HUES64 (cell line): Measurements from ENCODE around the gene FCHSD2.

ENCODE experiments used
- H3K27ac ChIP-seq: 2 replicates; pipeline ENCODE4 v1.7.0; 2013; ENCODE audit warnings: low read depth, low read length, inconsistent platforms
- H3K27me3 ChIP-seq: 2 replicates; pipeline ENCODE4 v1.6.1; 2013; ENCODE audit warnings: mild to moderate bottlenecking, low read length; ENCODE audit not compliant: insufficient read depth
- H3K36me3 ChIP-seq: 2 replicates; pipeline ENCODE4 v1.6.1; 2013; ENCODE audit warnings: mild to moderate bottlenecking, low read length; ENCODE audit not compliant: insufficient read depth
- H3K4me1 ChIP-seq: 2 replicates; pipeline ENCODE4 v1.6.1; 2013; ENCODE audit warnings: mild to moderate bottlenecking, low read length, moderate library complexity; ENCODE audit not compliant: insufficient read depth
- H3K4me3 ChIP-seq: 2 replicates; pipeline ENCODE4 v1.5.1; 2013; ENCODE audit warnings: mild to moderate bottlenecking, low read length, moderate library complexity
- H3K9ac ChIP-seq: 2 replicates; pipeline ENCODE4 v1.6.1; 2013; ENCODE audit warnings: mild to moderate bottlenecking, low read depth, low read length
- H3K9me3 ChIP-seq: 2 replicates; pipeline ENCODE4 v1.6.1; 2013; ENCODE audit warnings: low read depth, low read length; ENCODE audit not compliant: insufficient read depth
- WGBS: fragments of 150-250, 120-280 bp; methylation state at CpG from one replicate; pipeline ENCODE4 v1.1.7; 2013; ENCODE audit warnings: missing lambda C conversion rate; 5-methylcytosine and 5-hydroxymethylcytosine counted together

The FCHSD2 gene

DNA sequence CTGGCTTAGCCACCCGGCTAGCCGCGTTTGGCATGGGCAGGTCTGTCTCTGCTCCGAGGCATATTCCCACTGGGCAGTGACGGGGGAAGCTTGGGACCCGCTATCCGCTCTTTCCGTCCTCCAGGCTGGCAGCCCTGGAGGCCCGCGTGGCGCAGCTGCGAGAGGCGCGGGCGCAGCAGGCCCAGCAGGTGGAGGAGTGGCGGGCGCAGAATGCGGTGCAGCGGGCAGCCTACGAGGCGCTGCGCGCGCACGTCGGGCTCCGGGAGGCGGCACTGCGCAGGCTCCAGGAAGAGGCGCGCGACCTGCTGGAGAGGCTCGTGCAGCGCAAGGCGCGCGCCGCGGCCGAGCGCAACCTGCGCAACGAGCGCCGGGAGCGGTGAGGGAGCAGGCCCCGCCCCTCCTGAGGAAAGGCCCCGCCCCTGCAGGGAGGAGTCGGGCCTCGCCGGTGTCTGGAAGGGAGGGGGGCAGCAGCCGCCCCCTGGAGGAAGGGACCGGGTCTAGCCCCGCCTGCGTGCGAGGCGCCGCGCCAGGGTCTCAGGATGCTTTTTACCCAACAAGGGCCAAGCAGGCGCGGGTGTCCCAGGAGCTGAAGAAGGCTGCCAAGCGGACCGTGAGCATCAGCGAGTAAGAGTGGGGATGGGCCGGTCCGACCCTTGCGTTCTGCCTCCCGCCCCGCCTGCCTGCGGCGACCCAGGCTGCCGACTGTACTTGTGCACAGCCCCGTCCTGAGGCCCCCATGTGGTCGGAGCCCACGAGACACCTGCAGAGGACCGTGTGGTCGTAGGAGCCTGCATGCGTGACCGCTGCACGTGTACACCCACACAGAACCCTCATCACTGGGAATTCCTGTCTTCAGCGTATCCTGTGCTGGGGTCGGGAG is 320.0 kb downstream of the FCHSD2 start:
- H3K27ac ChIP-seq = no peak overlapping the region
- no peaks in the 10 kb centered on the region for H3K9me3 ChIP-seq
- H3K36me3 ChIP-seq = peaks cover 7% of the 10 kb centered on the region; the same call in 1 of the 2 replicates
- H3K4me3 ChIP-seq = peak overlapping the region; percentile 67
- peaks cover 14% of the 10 kb centered on the region for H3K27me3 ChIP-seq
- 2% methylated on average over 82 of the region's 82 CpGs for WGBS
- no peaks in the 10 kb centered on the region for H3K4me1 ChIP-seq
- H3K9ac ChIP-seq = peak overlapping the region; percentile 64

DNA sequence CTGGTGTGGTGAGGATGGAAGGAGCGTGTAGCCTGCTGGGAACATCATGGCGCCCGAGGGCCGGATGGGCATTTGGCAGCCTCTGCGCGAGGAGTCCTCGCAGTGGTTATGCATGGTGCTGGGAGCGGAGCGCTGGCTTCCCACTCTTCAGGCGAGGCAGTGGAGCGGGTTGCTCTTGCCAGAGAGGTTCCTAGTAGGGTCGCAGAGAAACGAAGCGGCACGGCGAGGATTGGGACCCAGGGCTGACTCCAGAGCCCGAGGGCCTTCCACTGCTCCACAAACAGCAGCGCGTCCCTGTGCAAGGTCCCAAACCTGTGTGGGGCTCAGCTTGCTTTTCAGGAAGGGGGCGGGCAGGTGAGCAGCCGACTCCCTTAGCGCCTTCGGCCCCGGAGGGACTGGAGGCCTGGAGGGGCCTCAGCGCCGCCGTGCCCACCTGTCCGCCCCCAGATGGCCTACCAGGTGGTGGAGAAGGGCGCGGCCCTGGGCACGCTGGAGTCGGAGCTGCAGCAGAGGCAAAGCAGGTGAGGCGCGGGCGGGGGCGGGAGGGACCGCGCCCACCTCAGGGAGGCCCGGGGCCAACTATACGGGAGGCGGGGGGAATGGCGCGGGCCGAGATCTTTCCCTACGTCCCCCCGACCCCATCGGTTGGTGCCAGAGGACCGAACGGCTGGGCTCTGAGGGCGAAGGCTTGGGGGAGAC is 320.7 kb downstream of the FCHSD2 start:
- H3K4me1 ChIP-seq = no peaks in the 10 kb centered on the region
- peak overlapping the region; percentile 67 for H3K4me3 ChIP-seq
- peak overlapping the region; percentile 64 for H3K9ac ChIP-seq
- 36% methylated on average over 50 of the region's 50 CpGs for WGBS
- H3K27ac ChIP-seq = no peak overlapping the region
- peaks cover 14% of the 10 kb centered on the region for H3K27me3 ChIP-seq
- H3K9me3 ChIP-seq = no peaks in the 10 kb centered on the region
- peaks cover 7% of the 10 kb centered on the region; the same call in 1 of the 2 replicates for H3K36me3 ChIP-seq

DNA sequence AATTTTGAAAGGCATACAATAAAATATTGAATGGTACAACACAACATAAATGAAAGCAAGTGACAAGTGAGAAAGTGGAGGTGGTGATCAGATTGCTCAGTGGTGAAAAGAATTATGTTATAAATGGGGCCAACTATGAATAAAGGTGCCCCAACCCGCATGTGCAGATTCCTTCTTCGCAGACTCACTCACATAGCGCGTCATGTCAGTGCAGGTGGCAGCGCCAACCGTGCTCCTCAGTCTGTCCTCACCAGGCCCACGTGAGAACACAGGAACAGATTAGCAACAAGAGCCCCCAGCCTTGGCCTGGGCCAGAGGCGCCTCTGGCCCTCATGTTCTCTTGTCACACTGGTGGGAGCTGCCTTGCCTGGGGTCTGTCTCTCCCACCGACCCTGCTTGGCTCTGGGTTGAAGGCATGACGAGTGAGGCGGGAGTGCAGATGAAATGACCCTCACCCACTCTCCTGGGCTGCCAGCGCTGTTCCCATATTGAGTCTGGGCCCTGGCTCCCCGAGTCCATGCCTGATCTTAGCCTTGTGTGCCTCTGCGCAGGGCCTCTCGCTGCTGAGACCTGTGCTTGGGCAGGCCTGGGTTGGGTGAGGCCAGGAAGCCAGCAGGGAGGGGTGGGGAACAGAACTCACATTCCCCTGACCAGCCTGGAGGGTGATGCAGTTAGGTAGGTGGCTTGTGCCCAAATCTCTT is 321.5 kb downstream of the FCHSD2 start:
- Histone ChIP-seq H3K27ac (no peak overlapping the region), H3K4me1 (peaks cover under 1% of the 10 kb centered on the region; the same call in 1 of the 2 replicates), H3K36me3 (peaks cover 7% of the 10 kb centered on the region; the same call in 1 of the 2 replicates), H3K4me3 (no peak overlapping the region), H3K9ac (no peak overlapping the region; the same call in 1 of the 2 replicates), H3K9me3 (no peaks in the 10 kb centered on the region), H3K27me3 (peaks cover 14% of the 10 kb centered on the region)
- 98% methylated on average over 15 of the region's 15 CpGs for WGBS

DNA sequence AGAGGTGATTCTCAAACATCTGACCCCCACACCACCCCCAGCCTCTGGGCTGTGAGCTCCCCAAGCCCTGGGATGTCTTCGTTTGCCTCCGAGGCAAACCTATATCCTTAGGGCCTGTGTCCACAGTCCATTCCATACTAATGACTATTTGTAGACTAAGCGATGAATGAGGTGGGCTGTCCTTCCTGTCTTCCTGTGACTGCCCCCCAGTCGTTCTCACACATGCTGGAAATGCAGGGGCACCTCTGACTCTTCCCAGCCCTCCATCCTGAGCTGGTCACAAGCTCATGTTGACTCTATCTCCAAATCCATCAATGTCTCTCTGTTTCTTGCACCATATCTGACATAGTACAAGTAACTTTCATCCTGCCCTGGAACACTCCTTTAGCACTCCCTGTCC is 323.1 kb downstream of the FCHSD2 start:
- Histone ChIP-seq H3K4me1 (peaks cover 6% of the 10 kb centered on the region), H3K27ac (no peak overlapping the region), H3K9me3 (no peaks in the 10 kb centered on the region), H3K27me3 (peaks cover 14% of the 10 kb centered on the region), H3K9ac (no peak overlapping the region), H3K36me3 (peaks cover 7% of the 10 kb centered on the region; the same call in 1 of the 2 replicates), H3K4me3 (no peak overlapping the region)
- WGBS = 85% methylated on average over 4 of the region's 4 CpGs

DNA sequence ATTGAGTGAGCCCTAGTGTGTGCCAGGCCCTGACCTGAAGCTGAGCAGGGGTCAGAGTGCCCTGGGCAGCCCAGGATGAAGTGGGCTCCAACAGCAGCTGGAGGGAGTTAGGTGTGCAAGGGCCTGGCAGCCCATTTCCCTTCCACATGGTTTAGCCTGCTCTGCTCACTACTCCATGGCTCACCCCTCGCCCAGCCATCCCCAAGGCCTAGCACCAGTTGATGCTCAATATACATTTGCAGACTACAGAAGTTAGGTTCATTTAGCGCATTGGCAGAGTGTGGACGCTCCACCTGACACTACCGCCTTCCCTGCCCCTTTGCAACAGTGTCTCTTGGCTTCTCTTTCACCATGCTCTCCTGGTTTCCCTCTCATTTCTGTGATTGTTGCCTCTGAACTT is 324.2 kb downstream of the FCHSD2 start:
- WGBS = 96% methylated on average over 4 of the region's 4 CpGs

DNA sequence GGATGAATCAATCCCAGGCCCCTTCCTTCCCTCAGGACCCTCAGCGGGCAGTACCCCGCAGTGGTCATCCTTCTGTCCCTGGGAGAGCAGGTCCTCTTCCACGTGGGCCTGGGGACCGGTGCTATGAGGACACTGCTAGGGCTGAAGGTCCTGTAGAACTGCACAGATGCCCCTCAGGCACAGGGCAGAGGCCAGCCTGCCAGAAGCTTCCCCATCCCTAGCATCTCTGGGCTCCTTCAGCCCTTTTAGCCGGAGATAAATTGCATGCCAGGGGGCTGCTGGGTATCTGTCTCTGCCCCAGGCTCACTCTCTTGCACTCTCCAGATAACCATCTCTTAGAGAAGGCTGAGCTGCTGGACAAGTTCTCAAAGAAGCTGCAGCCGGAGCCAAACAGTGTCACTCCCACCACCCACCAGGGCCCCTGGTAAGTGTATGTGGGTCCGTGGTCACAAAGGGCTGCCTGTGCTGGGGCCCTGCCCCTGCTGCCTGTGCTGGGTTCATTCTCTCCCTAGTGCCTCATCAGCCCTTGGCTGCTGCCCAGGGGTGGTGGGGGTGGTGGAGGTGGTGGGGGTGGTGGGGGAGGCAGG is 325.6 kb downstream of the FCHSD2 start:
- peaks cover 13% of the 10 kb centered on the region for H3K4me1 ChIP-seq

More for the DNA sequence above, 324.2 kb downstream of the FCHSD2 start:
- Histone ChIP-seq H3K9me3 (no peaks in the 10 kb centered on the region), H3K27me3 (peaks cover 17% of the 10 kb centered on the region), H3K4me3 (no peak overlapping the region), H3K36me3 (peaks cover 7% of the 10 kb centered on the region; the same call in 1 of the 2 replicates), H3K27ac (no peak overlapping the region), H3K4me1 (peaks cover 6% of the 10 kb centered on the region), H3K9ac (no peak overlapping the region)

DNA sequence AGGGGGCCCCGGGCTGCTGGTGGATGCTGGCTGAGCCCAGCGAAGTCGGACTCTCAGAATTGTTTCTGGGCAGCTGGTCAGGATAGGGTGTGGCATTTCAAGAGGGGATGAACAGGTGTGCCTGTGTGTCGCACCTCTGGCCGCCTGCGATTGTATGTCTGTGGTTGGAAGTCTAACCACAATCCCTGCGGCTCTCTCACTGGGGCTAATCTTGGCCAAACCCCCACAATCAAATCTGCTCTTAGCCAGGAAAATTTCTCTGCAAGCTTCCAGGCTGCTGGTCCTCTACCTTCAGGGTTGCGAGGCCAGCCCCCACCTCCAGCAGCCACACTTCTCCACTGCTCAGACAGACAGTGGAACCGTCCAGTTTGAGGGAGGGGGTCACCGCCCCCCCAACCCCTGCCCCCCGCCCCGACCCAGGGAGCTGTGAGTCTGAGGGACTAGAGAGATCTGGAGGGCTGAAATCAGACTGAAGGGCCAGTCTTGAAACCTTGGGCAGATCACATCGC is 327.0 kb downstream of the FCHSD2 start:
- Histone ChIP-seq H3K9me3 (no peaks in the 10 kb centered on the region), H3K4me1 (peaks cover 13% of the 10 kb centered on the region), H3K36me3 (peaks cover 5% of the 10 kb centered on the region; the same call in 1 of the 2 replicates), H3K27ac (peak overlapping the region; percentile 91; the same call in 1 of the 2 replicates), H3K4me3 (peak overlapping the region; percentile 81), H3K27me3 (peaks cover 4% of the 10 kb centered on the region; the same call in 1 of the 2 replicates), H3K9ac (peak overlapping the region; percentile 96)
- 54% methylated on average over 13 of the region's 13 CpGs for WGBS

More for the DNA sequence above, 325.6 kb downstream of the FCHSD2 start:
- no peak overlapping the region for H3K9ac ChIP-seq
- WGBS = 90% methylated on average over 5 of the region's 7 CpGs
- H3K4me3 ChIP-seq = no peak overlapping the region
- peaks cover 7% of the 10 kb centered on the region; the same call in 1 of the 2 replicates for H3K36me3 ChIP-seq
- no peaks in the 10 kb centered on the region for H3K9me3 ChIP-seq
- H3K27ac ChIP-seq = no peak overlapping the region
- H3K27me3 ChIP-seq = peaks cover 13% of the 10 kb centered on the region

DNA sequence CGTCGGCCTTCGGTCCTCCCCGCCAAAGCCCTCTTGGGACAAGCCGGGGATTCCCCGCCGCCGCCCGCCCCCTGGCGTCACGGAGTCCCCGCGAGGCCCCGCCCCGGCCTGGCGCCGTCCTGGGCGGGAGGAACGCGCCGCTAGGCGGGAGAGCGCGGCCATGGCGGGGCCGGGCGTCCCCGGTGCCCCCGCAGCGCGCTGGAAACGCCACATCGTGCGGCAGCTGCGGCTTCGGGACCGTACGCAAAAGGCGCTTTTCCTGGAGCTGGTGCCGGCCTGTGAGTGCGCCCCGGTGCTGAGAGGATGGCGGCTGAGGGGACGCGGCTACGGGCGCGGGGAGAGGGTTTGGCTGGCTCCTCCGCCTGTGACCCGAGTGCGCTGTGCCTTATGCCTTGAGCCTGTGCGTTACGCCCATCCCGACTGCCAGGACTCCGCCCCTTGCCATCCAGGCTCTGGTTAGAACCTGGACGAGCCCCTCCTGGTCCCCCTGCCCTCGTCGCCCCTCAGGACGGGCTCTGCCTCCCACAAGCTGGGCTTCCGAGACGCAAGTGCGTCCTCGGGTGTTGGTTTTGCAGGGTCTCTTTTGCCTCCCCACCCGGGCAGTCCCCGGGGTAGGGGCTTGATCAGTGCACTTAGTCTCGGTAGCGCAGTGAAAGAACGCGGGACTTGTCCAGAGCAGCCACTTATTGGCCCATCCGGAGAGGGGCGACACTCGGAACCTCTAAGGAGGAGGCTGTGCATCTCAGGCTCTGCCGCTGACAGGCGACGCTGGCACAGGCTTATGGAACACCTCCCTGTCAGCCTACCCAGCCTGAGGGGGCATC is 327.6 kb downstream of the FCHSD2 start, which contains the start of gene ATG16L2:
TSS of gene ATG16L2 (plus strand) at position 126 of the 824 bp plus-strand sequence. CDS start at position 161, 35 bp downstream.
- under 1% methylated on average over 75 of the region's 75 CpGs for WGBS
- Histone ChIP-seq H3K4me3 (peak within 1 kb of the TSS; percentile 81), H3K4me1 (peaks cover 13% of the 10 kb centered on the region), H3K27me3 (peaks cover 4% of the 10 kb centered on the region; the same call in 1 of the 2 replicates), H3K9ac (peak within 1 kb of the TSS; percentile 96), H3K36me3 (0 out of 2 replicates have a peak, but pooled peaks cover 5% of the 10 kb centered on the region), H3K9me3 (no peaks in the 10 kb centered on the region), H3K27ac (peak within 1 kb of the TSS; percentile 91)

DNA sequence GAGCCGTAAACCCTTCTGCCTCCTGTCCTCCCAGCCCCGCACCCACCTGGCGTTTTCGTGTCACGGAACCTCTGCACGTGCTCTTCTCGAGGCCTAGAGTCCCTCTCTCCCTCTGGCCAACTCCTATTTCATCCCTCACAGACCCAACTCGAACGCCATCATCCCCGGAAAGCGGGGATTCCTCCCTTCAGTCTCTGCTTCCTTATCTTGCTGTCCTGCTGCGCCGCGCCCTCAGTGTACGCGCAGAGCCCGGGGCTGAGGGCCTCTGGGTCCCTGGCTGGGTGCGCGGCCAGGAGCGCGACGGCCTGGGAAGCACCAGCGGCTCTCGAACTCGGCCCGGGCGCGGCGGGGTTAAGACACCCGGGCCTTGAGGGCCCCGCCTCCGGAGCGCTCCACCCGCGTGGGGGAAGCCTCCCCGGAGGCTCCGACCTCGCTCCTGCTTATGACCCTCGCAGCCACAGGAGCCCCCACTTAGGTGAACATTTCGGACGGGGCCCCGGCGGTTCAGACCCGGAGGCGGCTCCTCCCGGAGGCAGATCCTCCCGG is 328.3 kb downstream of the FCHSD2 start:
- peak overlapping the region; percentile 81 for H3K4me3 ChIP-seq

More for the DNA sequence above, 328.3 kb downstream of the FCHSD2 start:
- peak overlapping the region; percentile 96 for H3K9ac ChIP-seq
- H3K27ac ChIP-seq = peak overlapping the region; percentile 91
- H3K27me3 ChIP-seq = peaks cover 4% of the 10 kb centered on the region; the same call in 1 of the 2 replicates
- peaks cover 13% of the 10 kb centered on the region for H3K4me1 ChIP-seq
- H3K9me3 ChIP-seq = no peaks in the 10 kb centered on the region
- 2% methylated on average over 47 of the region's 47 CpGs for WGBS
- peaks cover 10% of the 10 kb centered on the region for H3K36me3 ChIP-seq
